Measurements from ENCODE around the gene ADAMTS12. TPM values are rescaled to one million over a fixed set of nuclear protein-coding genes. Genes with fewer than 3 reads are reported as not detected.

ADAMTS12 gene
- total RNA-seq, 4 donors from 2014 or later = 0.60 to 4.1 (median 1.3) TPM

DNA sequence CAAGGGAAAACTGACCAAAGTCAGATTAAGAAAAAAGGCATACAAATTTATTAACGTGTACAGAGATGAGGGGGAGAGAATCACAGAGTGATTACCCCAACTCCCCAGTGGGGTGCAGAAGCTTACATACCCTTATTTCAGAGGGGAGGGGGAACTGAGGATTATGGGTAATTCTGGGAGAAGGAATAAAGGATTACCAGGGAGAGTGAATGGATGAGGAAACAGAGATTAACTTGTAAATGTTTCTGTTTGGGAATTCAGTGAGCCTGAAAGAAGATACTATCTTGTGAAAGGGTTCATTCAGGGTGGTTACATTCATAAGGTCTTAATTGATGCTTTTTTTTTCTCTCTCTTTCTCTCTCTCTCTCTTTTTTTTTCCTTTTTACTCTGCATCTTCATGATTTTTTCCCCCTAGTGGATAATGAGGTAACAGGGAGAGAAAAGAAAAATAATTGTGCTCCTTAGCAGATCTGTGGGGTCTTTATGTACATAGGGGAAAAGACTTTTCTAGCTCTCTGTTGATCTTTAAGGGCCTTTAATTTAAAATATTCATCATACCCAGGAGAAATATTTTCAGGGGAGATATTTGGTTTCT is 401.6 kb downstream of the ADAMTS12 start:
- WGBS, 2 donors (ENCODE audit: low coverage in 1 of 2) = 80 to 83% methylated on average over 1 of the region's 1 CpG
- no peak overlapping the region for H3K4me3 ChIP-seq
- intact Hi-C loops (cut with DNase I; ENCODE audit: low total_unique reads) (no loop called here), in situ Hi-C loops (cut with MboI; ENCODE audit: low pct_ligation_motif_present in 1 of 4, low pct_unique_long_range_greater_than_20kb in 1 of 4, low sequenced_read_pairs in 3 of 4) (no loop called here)
- no peaks in the 10 kb centered on the region for H3K36me3 ChIP-seq
- peaks cover 0 to 6% (median 0%) of the 10 kb centered on the region in 4 donors for H3K4me1 ChIP-seq
- no peak for DNase-seq
- H3K27me3 ChIP-seq = no peaks in the 10 kb centered on the region
- TF ChIP-seq POLR2AphosphoS5 (IDR thresholded peaks at IDR 0.05) (no peak), EP300 (IDR thresholded peaks at IDR 0.05; ENCODE audit: low read depth) (no peak), POLR2A (IDR thresholded peaks at IDR 0.05) (no peak)
- TF ChIP-seq, protein P1, sequence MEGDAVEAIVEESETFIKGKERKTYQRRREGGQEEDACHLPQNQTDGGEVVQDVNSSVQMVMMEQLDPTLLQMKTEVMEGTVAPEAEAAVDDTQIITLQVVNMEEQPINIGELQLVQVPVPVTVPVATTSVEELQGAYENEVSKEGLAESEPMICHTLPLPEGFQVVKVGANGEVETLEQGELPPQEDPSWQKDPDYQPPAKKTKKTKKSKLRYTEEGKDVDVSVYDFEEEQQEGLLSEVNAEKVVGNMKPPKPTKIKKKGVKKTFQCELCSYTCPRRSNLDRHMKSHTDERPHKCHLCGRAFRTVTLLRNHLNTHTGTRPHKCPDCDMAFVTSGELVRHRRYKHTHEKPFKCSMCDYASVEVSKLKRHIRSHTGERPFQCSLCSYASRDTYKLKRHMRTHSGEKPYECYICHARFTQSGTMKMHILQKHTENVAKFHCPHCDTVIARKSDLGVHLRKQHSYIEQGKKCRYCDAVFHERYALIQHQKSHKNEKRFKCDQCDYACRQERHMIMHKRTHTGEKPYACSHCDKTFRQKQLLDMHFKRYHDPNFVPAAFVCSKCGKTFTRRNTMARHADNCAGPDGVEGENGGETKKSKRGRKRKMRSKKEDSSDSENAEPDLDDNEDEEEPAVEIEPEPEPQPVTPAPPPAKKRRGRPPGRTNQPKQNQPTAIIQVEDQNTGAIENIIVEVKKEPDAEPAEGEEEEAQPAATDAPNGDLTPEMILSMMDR (IDR thresholded peaks at IDR 0.05) = no peak
- no peaks in the 10 kb centered on the region for H3K9me3 ChIP-seq
- no peak overlapping the region for H3K27ac ChIP-seq

GRCh38 chr5:33489481-33490067 is 402.2 kb downstream of the ADAMTS12 start:
- no peak overlapping the region for H3K4me3 ChIP-seq
- no peak for DNase-seq
- no peaks in the 10 kb centered on the region for H3K27me3 ChIP-seq
- in situ Hi-C loops (cut with MboI; ENCODE audit: low pct_ligation_motif_present in 1 of 4, low pct_unique_long_range_greater_than_20kb in 1 of 4, low sequenced_read_pairs in 3 of 4) (no loop called here), intact Hi-C loops (cut with DNase I; ENCODE audit: low total_unique reads) (no loop called here)
- WGBS, 2 donors (ENCODE audit: low coverage in 1 of 2) = 73 to 100% methylated on average over 4 to 6 of the region's 6 CpGs
- H3K4me1 ChIP-seq = peaks cover 0 to 6% (median 0%) of the 10 kb centered on the region in 4 donors
- no peaks in the 10 kb centered on the region for H3K9me3 ChIP-seq
- no peaks in the 10 kb centered on the region for H3K36me3 ChIP-seq
- TF ChIP-seq POLR2A (IDR thresholded peaks at IDR 0.05) (no peak), POLR2AphosphoS5 (IDR thresholded peaks at IDR 0.05) (no peak), EP300 (IDR thresholded peaks at IDR 0.05; ENCODE audit: low read depth) (no peak)
- TF ChIP-seq, protein P1 (IDR thresholded peaks at IDR 0.05) = no peak
- H3K27ac ChIP-seq = no peak overlapping the region

DNA sequence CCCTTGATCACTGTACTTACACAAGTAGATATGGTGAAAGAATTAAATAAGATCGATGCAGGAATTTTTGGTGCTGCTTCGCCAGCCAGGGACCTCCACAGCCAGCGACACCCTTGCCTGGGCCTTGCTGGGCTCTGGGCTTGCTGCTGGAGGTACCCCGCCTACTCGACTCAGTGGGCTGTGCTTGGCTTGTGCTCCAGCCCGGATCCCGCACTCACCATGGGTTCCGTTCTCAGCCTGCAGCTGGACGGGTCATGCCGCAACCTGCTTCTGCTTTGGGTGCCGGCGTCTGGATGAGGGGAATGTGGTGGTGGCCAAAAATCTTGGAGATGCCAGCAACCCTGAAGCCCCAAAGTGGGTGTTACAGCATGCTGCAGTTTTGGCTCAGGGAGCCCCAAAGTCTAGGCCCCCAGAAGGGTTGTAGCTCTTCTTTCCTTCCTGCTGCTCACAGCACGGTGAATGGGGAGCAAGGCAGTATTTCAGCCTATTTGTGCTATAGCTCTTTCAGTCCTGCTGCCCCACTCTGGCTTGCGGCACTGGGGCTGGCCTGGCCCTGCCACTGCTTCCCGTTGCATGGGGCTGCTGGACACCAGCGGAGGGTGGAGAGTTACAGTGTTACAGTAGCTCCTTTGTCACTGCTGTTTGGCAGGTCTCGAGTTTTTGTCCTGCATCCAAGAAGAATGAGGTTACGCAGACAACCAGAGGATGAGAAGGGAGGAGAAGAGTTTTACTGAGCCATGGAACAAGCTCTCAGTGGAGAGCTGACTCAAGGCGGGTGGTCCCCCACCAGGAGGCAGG is 403.0 kb downstream of the ADAMTS12 start:
- in situ Hi-C loops (cut with MboI; ENCODE audit: low pct_ligation_motif_present in 1 of 4, low pct_unique_long_range_greater_than_20kb in 1 of 4, low sequenced_read_pairs in 3 of 4) (no loop called here), intact Hi-C loops (cut with DNase I; ENCODE audit: low total_unique reads) (no loop called here)
- Histone ChIP-seq H3K9me3 (no peaks in the 10 kb centered on the region), H3K4me3 (no peak overlapping the region), H3K4me1 (peaks cover 0 to 6% (median 0%) of the 10 kb centered on the region in 4 donors), H3K27ac (no peak overlapping the region), H3K27me3 (no peaks in the 10 kb centered on the region), H3K36me3 (no peaks in the 10 kb centered on the region)
- no peak for DNase-seq
- TF ChIP-seq POLR2AphosphoS5 (IDR thresholded peaks at IDR 0.05) (no peak), POLR2A (IDR thresholded peaks at IDR 0.05) (no peak), EP300 (IDR thresholded peaks at IDR 0.05; ENCODE audit: low read depth) (no peak)
- TF ChIP-seq, protein P1 (IDR thresholded peaks at IDR 0.05) = no peak
- 80 to 91% methylated on average over 2 to 19 of the region's 19 CpGs for WGBS, 2 donors (ENCODE audit: low coverage in 1 of 2)

- Histone ChIP-seq H3K9me3 (no peaks in the 10 kb centered on the region), H3K4me1 (peaks cover 0 to 6% (median 0%) of the 10 kb centered on the region in 4 donors), H3K27ac (no peak overlapping the region), H3K4me3 (no peak overlapping the region), H3K36me3 (no peaks in the 10 kb centered on the region), H3K27me3 (no peaks in the 10 kb centered on the region)
- 66 to 68% methylated on average over 3 of the region's 3 CpGs for WGBS, 2 donors (ENCODE audit: low coverage in 1 of 2)
- TF ChIP-seq EP300 (IDR thresholded peaks at IDR 0.05; ENCODE audit: low read depth) (no peak), POLR2A (IDR thresholded peaks at IDR 0.05) (no peak), POLR2AphosphoS5 (IDR thresholded peaks at IDR 0.05) (no peak)
- TF ChIP-seq, protein P1 (IDR thresholded peaks at IDR 0.05) = no peak
- intact Hi-C loops (cut with DNase I; ENCODE audit: low total_unique reads) = no loop called here
- no peak for DNase-seq
- in situ Hi-C loops (cut with MboI; ENCODE audit: low pct_ligation_motif_present in 1 of 4, low pct_unique_long_range_greater_than_20kb in 1 of 4, low sequenced_read_pairs in 3 of 4) = no loop called here
Observed at GRCh38 chr5:33487236-33487635, 404.6 kb downstream of the ADAMTS12 start.

Data from transverse colon (tissue), 4 donors.